Fibroblast of mammary gland (primary cell): ENCODE data around the gene COBL.

Source experiments
- DNase-seq: peaks from one replicate; pipeline ENCODE4 v3.0.0-alpha.2; 2010; ENCODE audit warnings: low read depth
- H3K4me3 ChIP-seq: 2 replicates; pipeline ENCODE4 v1.5.1; 2011; ENCODE audit warnings: low read depth, mild to moderate bottlenecking, low read length, moderate library complexity; ENCODE audit not compliant: control insufficient read depth
- TF ChIP-seq, protein P1 (sequence below): conservative IDR thresholded peaks from 2 replicates; pipeline ENCODE4 v1.5.1; 2011; ENCODE audit warnings: low read depth, low read length, inconsistent platforms; ENCODE audit not compliant: control insufficient read depth, insufficient read depth

Gene COBL, protein sequence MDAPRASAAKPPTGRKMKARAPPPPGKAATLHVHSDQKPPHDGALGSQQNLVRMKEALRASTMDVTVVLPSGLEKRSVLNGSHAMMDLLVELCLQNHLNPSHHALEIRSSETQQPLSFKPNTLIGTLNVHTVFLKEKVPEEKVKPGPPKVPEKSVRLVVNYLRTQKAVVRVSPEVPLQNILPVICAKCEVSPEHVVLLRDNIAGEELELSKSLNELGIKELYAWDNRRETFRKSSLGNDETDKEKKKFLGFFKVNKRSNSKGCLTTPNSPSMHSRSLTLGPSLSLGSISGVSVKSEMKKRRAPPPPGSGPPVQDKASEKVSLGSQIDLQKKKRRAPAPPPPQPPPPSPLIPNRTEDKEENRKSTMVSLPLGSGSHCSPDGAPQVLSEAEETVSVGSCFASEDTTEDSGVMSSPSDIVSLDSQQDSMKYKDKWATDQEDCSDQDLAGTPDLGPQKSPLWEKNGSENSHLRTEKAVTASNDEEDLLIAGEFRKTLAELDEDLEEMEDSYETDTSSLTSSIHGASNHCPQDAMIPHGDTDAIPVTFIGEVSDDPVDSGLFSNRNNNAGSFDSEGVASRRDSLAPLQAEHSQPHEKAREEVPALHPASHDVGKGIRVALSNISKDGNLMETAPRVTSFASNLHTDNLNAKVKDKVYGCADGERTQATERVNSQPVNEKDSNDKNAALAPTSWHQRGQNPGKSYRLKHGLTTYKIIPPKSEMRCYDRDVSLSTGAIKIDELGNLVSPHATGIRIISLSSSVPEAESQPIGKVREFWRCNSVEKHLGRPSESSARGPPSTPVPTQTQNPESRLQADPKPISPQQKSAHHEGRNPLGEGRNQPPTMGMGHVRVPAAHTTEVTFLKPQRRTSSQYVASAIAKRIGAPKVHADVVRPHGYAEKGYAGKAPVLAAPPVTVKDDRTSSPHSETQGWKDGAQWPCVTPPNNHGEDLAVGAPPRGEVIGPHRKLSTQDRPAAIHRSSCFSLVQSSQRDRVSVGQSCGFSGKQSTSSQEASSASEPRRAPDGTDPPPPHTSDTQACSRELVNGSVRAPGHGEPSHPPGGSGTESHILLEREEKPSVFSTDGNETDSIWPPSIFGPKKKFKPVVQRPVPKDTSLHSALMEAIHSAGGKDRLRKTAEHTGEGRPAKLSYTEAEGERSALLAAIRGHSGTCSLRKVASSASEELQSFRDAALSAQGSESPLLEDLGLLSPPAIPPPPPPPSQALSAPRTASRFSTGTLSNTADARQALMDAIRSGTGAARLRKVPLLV

DNA sequence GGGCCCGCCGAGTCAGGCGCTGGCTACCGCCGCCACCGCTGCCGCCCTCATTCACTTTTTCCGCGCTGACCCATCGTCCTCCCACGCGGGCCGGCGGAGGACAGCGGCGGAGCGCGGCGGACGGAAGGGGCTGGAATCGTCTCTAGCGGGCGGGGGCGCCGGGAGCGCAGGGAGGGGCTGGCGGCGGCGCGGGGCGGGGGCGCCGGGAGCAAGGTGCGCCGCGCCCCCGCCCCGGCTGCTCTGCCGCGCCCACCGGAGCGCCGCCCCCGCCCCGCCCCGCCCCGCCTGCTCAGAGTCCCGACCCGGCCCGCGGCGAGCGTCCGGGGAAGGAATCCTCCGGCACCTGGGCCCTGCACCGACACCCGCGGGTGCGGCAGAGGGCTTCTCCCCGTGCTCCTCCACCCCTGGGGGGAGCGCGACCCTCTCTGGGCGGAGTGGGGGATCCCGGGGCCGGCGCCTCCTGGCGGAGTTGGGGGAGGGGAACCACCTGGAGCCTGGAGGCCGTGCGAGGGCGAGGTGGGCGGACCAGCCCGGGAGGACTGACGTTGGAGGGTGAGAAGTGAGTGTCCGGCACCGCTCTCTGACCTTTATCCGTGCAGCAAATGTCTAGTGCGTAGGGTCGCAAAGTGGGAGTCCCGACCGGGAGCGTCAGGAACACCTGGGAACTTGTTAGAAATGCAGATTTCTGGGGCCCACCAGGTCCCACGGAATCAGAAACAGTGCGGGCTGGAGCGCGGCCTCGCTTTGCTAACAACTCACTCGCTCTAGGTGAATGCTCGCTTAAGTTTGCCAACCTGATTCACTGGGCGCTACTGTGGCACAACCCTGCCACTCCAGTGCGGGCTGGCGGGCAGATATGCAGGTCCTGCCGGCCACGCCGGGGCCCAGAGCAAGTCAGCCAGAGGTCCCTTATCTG is at the start of gene COBL:
COBL (minus strand) TSS at position 144 of the 916 bp plus-strand sequence. CDS start 176 bp downstream, outside the sequence.
- TF ChIP-seq, protein P1, sequence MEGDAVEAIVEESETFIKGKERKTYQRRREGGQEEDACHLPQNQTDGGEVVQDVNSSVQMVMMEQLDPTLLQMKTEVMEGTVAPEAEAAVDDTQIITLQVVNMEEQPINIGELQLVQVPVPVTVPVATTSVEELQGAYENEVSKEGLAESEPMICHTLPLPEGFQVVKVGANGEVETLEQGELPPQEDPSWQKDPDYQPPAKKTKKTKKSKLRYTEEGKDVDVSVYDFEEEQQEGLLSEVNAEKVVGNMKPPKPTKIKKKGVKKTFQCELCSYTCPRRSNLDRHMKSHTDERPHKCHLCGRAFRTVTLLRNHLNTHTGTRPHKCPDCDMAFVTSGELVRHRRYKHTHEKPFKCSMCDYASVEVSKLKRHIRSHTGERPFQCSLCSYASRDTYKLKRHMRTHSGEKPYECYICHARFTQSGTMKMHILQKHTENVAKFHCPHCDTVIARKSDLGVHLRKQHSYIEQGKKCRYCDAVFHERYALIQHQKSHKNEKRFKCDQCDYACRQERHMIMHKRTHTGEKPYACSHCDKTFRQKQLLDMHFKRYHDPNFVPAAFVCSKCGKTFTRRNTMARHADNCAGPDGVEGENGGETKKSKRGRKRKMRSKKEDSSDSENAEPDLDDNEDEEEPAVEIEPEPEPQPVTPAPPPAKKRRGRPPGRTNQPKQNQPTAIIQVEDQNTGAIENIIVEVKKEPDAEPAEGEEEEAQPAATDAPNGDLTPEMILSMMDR: no peak
- H3K4me3 ChIP-seq: peak within 1 kb of the TSS; percentile 0
- no peak for DNase-seq

DNA sequence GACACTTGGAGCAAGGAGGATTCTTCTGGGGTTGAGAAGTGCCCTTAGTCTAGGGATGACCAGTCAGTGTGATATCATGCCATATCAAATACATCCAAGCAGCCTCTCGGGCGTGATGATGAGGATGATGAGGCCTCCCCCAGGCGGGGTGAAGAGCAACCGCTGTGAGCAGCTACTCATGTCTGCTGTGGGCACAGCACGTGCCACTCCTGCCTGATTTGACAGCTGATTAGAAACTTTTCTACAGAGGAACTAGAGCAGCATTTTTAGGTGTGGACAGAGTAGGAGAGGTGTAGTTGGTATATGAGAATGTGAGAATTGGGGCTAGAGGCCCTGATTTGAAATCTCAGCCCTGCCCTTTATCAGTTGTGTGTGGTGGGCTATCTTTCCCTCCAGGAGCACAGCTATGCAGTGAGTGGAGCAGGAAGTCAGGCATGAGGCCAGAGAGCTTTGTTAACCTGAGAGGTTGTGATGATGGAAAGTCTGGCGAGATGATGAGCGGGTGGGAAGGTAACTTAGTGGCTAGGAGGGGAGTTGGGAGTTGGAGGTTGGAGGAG is 49.6 kb upstream of the COBL start:
- no peak overlapping the region for H3K4me3 ChIP-seq
- no peak for DNase-seq
- TF ChIP-seq, protein P1: no peak

DNA sequence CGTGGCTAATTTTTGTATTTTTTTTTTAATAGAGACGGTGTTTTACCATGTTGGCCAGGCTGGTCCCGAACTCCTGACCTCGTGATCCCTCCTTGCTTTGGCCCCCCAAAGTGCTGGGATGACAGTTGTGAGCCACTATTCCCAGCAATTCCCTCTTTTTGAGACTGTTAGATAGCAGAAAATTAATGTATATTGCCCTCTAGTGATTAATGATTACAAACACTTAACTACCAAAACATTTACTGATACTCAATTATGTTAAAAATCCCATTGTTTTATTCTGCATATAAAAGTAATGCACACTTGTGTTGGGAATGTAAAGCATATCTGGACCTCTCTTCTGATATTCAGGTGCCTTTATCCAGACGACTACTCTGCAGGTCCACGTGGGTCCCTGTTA is 41.2 kb upstream of the COBL start:
- TF ChIP-seq, protein P1: no peak
- H3K4me3 ChIP-seq: no peak overlapping the region
- no peak for DNase-seq

DNA sequence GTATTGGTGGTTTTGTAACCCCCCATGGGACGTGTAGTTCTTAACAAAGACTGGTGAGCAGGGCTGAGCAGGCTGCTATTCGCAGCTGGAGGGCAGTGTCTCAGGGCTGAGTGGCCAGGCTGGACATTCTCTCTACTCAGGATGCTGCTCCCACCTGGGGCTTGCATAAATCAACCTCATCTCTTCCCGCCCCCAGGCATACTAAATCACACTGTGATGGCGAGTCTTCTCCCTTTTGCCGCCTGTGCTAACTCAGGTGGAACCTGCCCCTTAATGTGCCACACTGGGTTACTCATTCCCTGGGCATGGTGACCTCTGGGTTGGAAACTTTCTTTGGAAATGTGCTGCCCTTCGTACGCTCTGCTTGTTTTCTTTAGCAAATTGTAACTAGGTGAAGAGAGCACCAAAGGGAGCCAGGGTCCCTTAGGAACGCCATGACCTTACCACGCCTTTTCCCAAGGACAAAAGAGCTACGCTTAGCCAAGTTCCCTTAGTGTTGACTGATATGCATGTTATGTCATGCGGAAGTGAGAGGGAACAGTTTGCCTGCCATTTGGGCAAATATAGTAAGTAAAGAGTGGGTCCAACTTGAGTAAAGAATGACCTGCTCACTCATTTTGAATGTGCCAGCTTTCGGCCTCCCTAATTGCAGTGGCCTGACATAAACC is 40.4 kb upstream of the COBL start:
- TF ChIP-seq, protein P1: no peak
- no peak overlapping the region for H3K4me3 ChIP-seq
- no peak for DNase-seq

DNA sequence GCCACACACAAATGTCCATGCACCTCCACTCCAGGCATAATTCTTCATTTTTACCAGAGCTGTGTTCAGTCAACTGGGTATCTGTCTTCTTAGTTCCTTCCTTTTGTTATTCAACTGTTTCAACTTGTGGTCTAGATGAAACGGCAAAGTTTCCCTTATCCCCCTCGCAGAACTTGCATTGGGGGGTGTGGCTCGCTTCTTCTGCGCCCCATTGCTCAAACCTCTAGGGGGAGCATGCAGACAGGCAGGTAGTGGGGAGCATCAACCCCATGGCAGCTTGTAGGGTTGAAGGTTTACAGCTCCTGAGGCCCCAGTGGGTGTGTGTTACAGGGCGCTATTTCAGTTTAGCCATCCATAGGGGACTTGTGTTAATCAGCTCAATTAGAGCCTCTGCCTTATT is 38.3 kb upstream of the COBL start:
- H3K4me3 ChIP-seq: no peak overlapping the region
- TF ChIP-seq, protein P1: no peak
- no peak for DNase-seq
